GM12878 (cell line): Measurements from ENCODE around the gene RAP2C. TPM values are rescaled to one million over a fixed set of nuclear protein-coding genes. Genes with fewer than 3 reads are reported as not detected.

Source experiments
- ATAC-seq: fragments of 200-7000 bp; cut with Tn5 transposase; 3 replicates; pipeline ENCODE4 v1.9.1; 2020; ENCODE audit warnings: mild to moderate bottlenecking, moderate library complexity
- BruUV-seq: library from RNA; stranded (reverse); fragments of 400-500 nt; replicated peaks from 2 replicates; lab custom pipeline; 2021; lab: Mats Ljungman, UMichigan
- CTCF ChIA-PET: fragments of 300-600 bp; sonication (Branson Sonifier 250); formaldehyde crosslinking; extraction: SDS; loops from one replicate; lab custom pipeline; 2021; ENCODE audit warnings: inconsistent platforms; lab: Yijun Ruan, JAX
- POLR2A ChIA-PET: fragments of 350-600 bp; formaldehyde crosslinking; extraction: SDS; loops from one replicate; lab custom pipeline; 2021; ENCODE audit warnings: inconsistent platforms; lab: Charles Lee
- RAD21 ChIA-PET: fragments of 300-600 bp; sonication (Branson Sonifier 250); formaldehyde crosslinking; loops from one replicate; lab custom pipeline; 2023; ENCODE audit warnings: antibody characterized with exemption; ENCODE audit not compliant: unreplicated experiment; lab: Charles Lee
- SMC1A ChIA-PET: fragments of 300-600 bp; sonication (Branson Sonifier 250); formaldehyde crosslinking; loops from one replicate; lab custom pipeline; 2023; ENCODE audit not compliant: unreplicated experiment, uncharacterized antibody; lab: Charles Lee
- DNase-seq: peaks from one replicate; pipeline ENCODE4 v3.0.0-alpha.2; 2011; ENCODE audit warnings: low read depth, low spot score
- FAIRE-seq: peaks from 3 replicates; lab custom pipeline; 2011; peaks lifted over from hg19 to GRCh38; lab: Jason Lieb, UNC
- H2AFZ ChIP-seq: 2 replicates; pipeline ENCODE4 v1.6.0; 2011; ENCODE audit warnings: low read depth, low read length, control low read depth; ENCODE audit not compliant: control insufficient read depth
- H3K27ac ChIP-seq: 2 replicates; pipeline ENCODE4 v1.5.1; 2011; ENCODE audit warnings: control low read depth; ENCODE audit not compliant: control insufficient read depth, insufficient read depth
- H3K27me3 ChIP-seq, 2 experiments: replicated peaks in 1 of 2; 2 replicates each; pipeline versions ENCODE4 v1.6.0 to v1.6.1; 2011; ENCODE audit warnings: low read length in 1 of 2; ENCODE audit not compliant: control insufficient read depth in 2 of 2, insufficient read depth in 2 of 2
- H3K36me3 ChIP-seq, 2 experiments: 2 replicates each; pipeline ENCODE4 v1.5.1; 2011; ENCODE audit warnings: low read length in 1 of 2; ENCODE audit not compliant: control insufficient read depth in 2 of 2, insufficient read depth in 2 of 2
- H3K4me1 ChIP-seq: 2 replicates; pipeline ENCODE4 v1.6.1; 2011; ENCODE audit warnings: mild to moderate bottlenecking, low read length, moderate library complexity, mixed read lengths; ENCODE audit not compliant: control insufficient read depth, insufficient read depth
- H3K4me2 ChIP-seq: 2 replicates; pipeline ENCODE4 v1.6.0; 2011; ENCODE audit warnings: control low read depth; ENCODE audit not compliant: control insufficient read depth, insufficient read depth
- H3K4me3 ChIP-seq: fragments of 200-600 bp; sonication (generic); 2 replicates; pipeline ENCODE4 v1.5.1; 2016
- H3K79me2 ChIP-seq: 2 replicates; pipeline ENCODE4 v1.6.0; 2011; ENCODE audit warnings: low read length; ENCODE audit not compliant: control insufficient read depth, insufficient read depth
- H3K9ac ChIP-seq: 2 replicates; pipeline ENCODE4 v1.8.0; 2011; ENCODE audit warnings: low read length, control low read depth, mixed read lengths; ENCODE audit not compliant: control insufficient read depth, insufficient read depth
- H3K9me3 ChIP-seq: replicated peaks from 3 replicates; pipeline ENCODE4 v1.5.1; 2011; ENCODE audit warnings: mild to moderate bottlenecking, low read length; ENCODE audit not compliant: control insufficient read depth, insufficient read depth
- H4K20me1 ChIP-seq: 2 replicates; pipeline ENCODE4 v1.6.0; 2011; ENCODE audit not compliant: control insufficient read depth, insufficient read depth
- HDAC6 ChIP-seq: fragments of 200-600 bp; sonication (generic); IDR thresholded peaks from one replicate; pipeline ENCODE4 v1.8.0; 2017; ENCODE audit warnings: antibody characterized with exemption; ENCODE audit not compliant: unreplicated experiment
- JUNB ChIP-seq: IDR thresholded peaks from 2 replicates; pipeline ENCODE4 v1.6.1; 2016; ENCODE audit warnings: antibody characterized with exemption, mild to moderate bottlenecking
- NFYB ChIP-seq: IDR thresholded peaks from 2 replicates; pipeline ENCODE4 v1.6.1; 2011; ENCODE audit warnings: low read depth, mild to moderate bottlenecking, low read length, improper control_type of control experiment, moderate library complexity; ENCODE audit not compliant: insufficient read depth
- STAT3 ChIP-seq: IDR thresholded peaks from 2 replicates; pipeline ENCODE4 v1.6.1; 2011; ENCODE audit warnings: low read depth, low read length, improper control_type of control experiment
- WRNIP1 ChIP-seq: IDR thresholded peaks from 2 replicates; pipeline ENCODE4 v1.6.1; 2011; ENCODE audit warnings: low read depth, low read length, improper control_type of control experiment, borderline replicate concordance
- ZNF384 ChIP-seq: IDR thresholded peaks from 2 replicates; pipeline ENCODE4 v1.6.1; 2012; ENCODE audit warnings: low read depth, mild to moderate bottlenecking, low read length, improper control_type of control experiment, borderline replicate concordance
- WGBS: methylation state at CpG from one replicate; pipeline ENCODE4 v1.1.6; 2016; ENCODE audit warnings: low lambda C conversion rate; ENCODE audit not compliant: insufficient replicate concordance, insufficient coverage; ENCODE audit errors: missing lambda C conversion rate; 5-methylcytosine and 5-hydroxymethylcytosine counted together
- in situ Hi-C: fragments of 300-500 bp; cut with MboI; formaldehyde crosslinking; loops from 9 replicates; pipeline ENCODE4 v1.14.3; 2018; ENCODE audit warnings: mixed read lengths
- intact Hi-C: fragments of 100-400 bp; cut with micrococcal nuclease; formaldehyde crosslinking; loops from one replicate; pipeline ENCODE4 v1.14.2; 2022; ENCODE audit not compliant: unreplicated experiment
- polyA plus RNA-seq, 11 experiments: library from polyadenylated mRNA; depleted of rRNA in 4 of 11; unstranded in 6 of 11; stranded (reverse) in 5 of 11; fragments of >200 nt; fragmentation: Nextera tagmentation in 4 of 11; fragmentation: Illumina TruSeq in 1 of 11; extraction: Ambion mirVana in 4 of 11; extraction: Trizol in 1 of 11; gene quantifications; 1 replicate in 1 of 11; 2 replicates in 10 of 11; pipeline versions ENCODE4 v1.2.1 to v1.2.3, GENCODE V29; 2011 to 2016; ENCODE audit warnings: inconsistent platforms in 2 of 11, missing spikeins in 2 of 11, low read depth in 1 of 11
- total RNA-seq, 4 experiments: library from RNA; depleted of rRNA in 3 of 4; stranded (reverse); fragments of >200 nt in 3 of 4; fragmentation: Illumina TruSeq in 1 of 4; extraction: Trizol in 1 of 4; gene quantifications; 2 replicates each; pipeline versions ENCODE4 v1.2.1 to v1.2.3, GENCODE V29; 2013 to 2021
- TF ChIP-seq, protein P1 (sequence below): IDR thresholded peaks from 2 replicates; pipeline ENCODE4 v1.6.1; 2012; ENCODE audit warnings: improper control_type of control experiment, low read depth, low read length; ENCODE audit not compliant: insufficient replicate concordance

Gene RAP2C
- total and polyA plus RNA-seq, 10 of the 15 experiments (the other 5 are each of a cell fraction or from before 2014, with no cell fraction given) = 17.1 to 32.1 (median 25.4) TPM

GRCh38 chrX:132227383-132228112 lies 8.3 kb upstream of the RAP2C start:
- no TSS peak for BruUV-seq
- DNase-seq = no peak
- Histone ChIP-seq H3K27me3 (no peaks in the 10 kb centered on the region), H3K4me1 (no peaks in the 10 kb centered on the region), H3K9me3 (no peaks in the 10 kb centered on the region), H3K79me2 (no peaks in the 10 kb centered on the region), H3K27ac (no peak overlapping the region), H3K4me3 (no peak overlapping the region), H2AFZ (no peak overlapping the region), H3K9ac (no peak overlapping the region), H3K36me3 (no peaks in the 10 kb centered on the region), H3K4me2 (no peak overlapping the region), H4K20me1 (no peaks in the 10 kb centered on the region)
- SMC1A ChIA-PET = interaction anchor here (0.9 to 1.8 kb wide), 5 partner anchors 22 to 404 kb away, joined by 3 to 12 read pairs (median 4); no protein-coding TSS in a partner anchor
- FAIRE-seq = no peak
- intact Hi-C loops = loop anchor here (2.0 to 5.0 kb wide), 2 partner anchors 387 to 405 kb away; no protein-coding TSS in a partner anchor
- CTCF ChIA-PET = interaction anchor here (1.1 to 1.8 kb wide), 4 partner anchors 54 to 404 kb away, joined by 3 to 9 read pairs (median 6); no protein-coding TSS in a partner anchor
- TF ChIP-seq WRNIP1 (no peak), STAT3 (no peak)
- POLR2A ChIA-PET = no interaction called here
- no peak for ATAC-seq
- 34% methylated on average over 5 of the region's 5 CpGs for WGBS
- RAD21 ChIA-PET = interaction anchor here (1.6 to 1.9 kb wide), 3 partner anchors 65 to 387 kb away, joined by 3 to 20 read pairs (median 11); no protein-coding TSS in a partner anchor
- in situ Hi-C loops = loop anchor here (5.0 to 10.0 kb wide), 2 partner anchors 373 to 390 kb away; no protein-coding TSS in a partner anchor

DNA sequence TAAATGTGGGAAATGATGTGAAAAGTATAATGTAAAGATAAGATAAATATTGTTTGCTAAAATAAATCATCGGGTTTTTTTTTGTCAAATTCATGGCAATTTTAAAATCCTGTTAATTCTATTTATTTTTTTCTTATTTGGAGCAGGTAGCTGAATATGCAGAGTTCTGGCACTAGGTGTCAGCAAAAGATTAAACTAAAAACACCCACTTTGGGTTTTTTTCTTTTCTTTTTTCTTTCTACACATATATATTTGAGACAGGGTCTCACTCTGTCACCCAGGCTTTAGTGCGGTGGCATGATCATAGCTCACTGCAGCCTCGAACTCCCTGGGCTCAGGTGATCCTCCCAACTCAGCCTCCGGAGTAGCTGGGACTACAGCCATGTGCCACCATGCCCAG lies 6.9 kb upstream of the RAP2C start:
- ChIA-PET CTCF (interaction anchor here (0.6 to 1.8 kb wide), 14 partner anchors 14 to 405 kb away, joined by 3 to 28 read pairs (median 3); partner anchors contain the start of gene FRMD7), RAD21 (interaction anchor here (0.7 to 1.9 kb wide), 9 partner anchors 67 to 405 kb away, joined by 3 to 20 read pairs (median 5); no protein-coding TSS in a partner anchor), SMC1A (interaction anchor here (1.0 to 1.8 kb wide), 6 partner anchors 67 to 405 kb away, joined by 3 to 12 read pairs (median 4); no protein-coding TSS in a partner anchor), POLR2A (no interaction called here)
- H3K4me3 ChIP-seq = no peak overlapping the region
- H4K20me1 ChIP-seq = no peaks in the 10 kb centered on the region
- H3K27me3 ChIP-seq = no peaks in the 10 kb centered on the region
- H3K9ac ChIP-seq = no peak overlapping the region
- intact Hi-C loops (loop anchor here (2.0 to 5.0 kb wide), 2 partner anchors 389 to 406 kb away; no protein-coding TSS in a partner anchor), in situ Hi-C loops (loop anchor here (5.0 to 10.0 kb wide), 2 partner anchors 371 to 391 kb away; no protein-coding TSS in a partner anchor)
- WGBS = 40% methylated on average over 4 of the region's 4 CpGs
- no peaks in the 10 kb centered on the region for H3K9me3 ChIP-seq
- no peak overlapping the region for H3K4me2 ChIP-seq
- no TSS peak for BruUV-seq
- DNase-seq (no peak), FAIRE-seq (no peak), ATAC-seq (no peak)
- no peaks in the 10 kb centered on the region for H3K36me3 ChIP-seq
- no peak overlapping the region for H2AFZ ChIP-seq
- H3K4me1 ChIP-seq = no peaks in the 10 kb centered on the region
- no peaks in the 10 kb centered on the region for H3K79me2 ChIP-seq
- H3K27ac ChIP-seq = no peak overlapping the region
- no peak for TF ChIP-seq HDAC6
- TF ChIP-seq, protein P1, sequence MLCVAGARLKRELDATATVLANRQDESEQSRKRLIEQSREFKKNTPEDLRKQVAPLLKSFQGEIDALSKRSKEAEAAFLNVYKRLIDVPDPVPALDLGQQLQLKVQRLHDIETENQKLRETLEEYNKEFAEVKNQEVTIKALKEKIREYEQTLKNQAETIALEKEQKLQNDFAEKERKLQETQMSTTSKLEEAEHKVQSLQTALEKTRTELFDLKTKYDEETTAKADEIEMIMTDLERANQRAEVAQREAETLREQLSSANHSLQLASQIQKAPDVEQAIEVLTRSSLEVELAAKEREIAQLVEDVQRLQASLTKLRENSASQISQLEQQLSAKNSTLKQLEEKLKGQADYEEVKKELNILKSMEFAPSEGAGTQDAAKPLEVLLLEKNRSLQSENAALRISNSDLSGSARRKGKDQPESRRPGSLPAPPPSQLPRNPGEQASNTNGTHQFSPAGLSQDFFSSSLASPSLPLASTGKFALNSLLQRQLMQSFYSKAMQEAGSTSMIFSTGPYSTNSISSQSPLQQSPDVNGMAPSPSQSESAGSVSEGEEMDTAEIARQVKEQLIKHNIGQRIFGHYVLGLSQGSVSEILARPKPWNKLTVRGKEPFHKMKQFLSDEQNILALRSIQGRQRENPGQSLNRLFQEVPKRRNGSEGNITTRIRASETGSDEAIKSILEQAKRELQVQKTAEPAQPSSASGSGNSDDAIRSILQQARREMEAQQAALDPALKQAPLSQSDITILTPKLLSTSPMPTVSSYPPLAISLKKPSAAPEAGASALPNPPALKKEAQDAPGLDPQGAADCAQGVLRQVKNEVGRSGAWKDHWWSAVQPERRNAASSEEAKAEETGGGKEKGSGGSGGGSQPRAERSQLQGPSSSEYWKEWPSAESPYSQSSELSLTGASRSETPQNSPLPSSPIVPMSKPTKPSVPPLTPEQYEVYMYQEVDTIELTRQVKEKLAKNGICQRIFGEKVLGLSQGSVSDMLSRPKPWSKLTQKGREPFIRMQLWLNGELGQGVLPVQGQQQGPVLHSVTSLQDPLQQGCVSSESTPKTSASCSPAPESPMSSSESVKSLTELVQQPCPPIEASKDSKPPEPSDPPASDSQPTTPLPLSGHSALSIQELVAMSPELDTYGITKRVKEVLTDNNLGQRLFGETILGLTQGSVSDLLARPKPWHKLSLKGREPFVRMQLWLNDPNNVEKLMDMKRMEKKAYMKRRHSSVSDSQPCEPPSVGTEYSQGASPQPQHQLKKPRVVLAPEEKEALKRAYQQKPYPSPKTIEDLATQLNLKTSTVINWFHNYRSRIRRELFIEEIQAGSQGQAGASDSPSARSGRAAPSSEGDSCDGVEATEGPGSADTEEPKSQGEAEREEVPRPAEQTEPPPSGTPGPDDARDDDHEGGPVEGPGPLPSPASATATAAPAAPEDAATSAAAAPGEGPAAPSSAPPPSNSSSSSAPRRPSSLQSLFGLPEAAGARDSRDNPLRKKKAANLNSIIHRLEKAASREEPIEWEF = no peak
- TF ChIP-seq NFYB = no peak
- no peak for TF ChIP-seq ZNF384
- TF ChIP-seq JUNB = no peak
